ENCODE measurements around the gene CNOT8. TPM values are rescaled to one million over a fixed set of nuclear protein-coding genes. Genes with fewer than 3 reads are reported as not detected.

CNOT8 gene
- polyA plus RNA-seq, 1 donor from 2014 or later: 146 TPM

- peaks cover 5% of the 10 kb centered on the region for H3K36me3 ChIP-seq (ENCODE audit: insufficient read depth, low read length)
- no peaks in the 10 kb centered on the region for H3K9me3 ChIP-seq (ENCODE audit: low read length)
- TF ChIP-seq TAF1 (IDR thresholded peaks at IDR 0.05; ENCODE audit: low read depth) (no peak), EZH2 (IDR thresholded peaks at IDR 0.05; ENCODE audit: borderline replicate concordance, insufficient read depth, low read length, poor library complexity, severe bottlenecking) (no peak), RAD21 (conservative IDR thresholded peaks at IDR 0.05) (no peak), MXI1 (conservative IDR thresholded peaks at IDR 0.05; ENCODE audit: poor library complexity, severe bottlenecking) (no peak), POLR2AphosphoS5 (IDR thresholded peaks at IDR 0.05) (no peak), EP300 (conservative IDR thresholded peaks at IDR 0.05; ENCODE audit: poor library complexity, severe bottlenecking) (no peak), SMC3 (conservative IDR thresholded peaks at IDR 0.05; ENCODE audit: poor library complexity) (no peak)
- TF ChIP-seq, protein P1, sequence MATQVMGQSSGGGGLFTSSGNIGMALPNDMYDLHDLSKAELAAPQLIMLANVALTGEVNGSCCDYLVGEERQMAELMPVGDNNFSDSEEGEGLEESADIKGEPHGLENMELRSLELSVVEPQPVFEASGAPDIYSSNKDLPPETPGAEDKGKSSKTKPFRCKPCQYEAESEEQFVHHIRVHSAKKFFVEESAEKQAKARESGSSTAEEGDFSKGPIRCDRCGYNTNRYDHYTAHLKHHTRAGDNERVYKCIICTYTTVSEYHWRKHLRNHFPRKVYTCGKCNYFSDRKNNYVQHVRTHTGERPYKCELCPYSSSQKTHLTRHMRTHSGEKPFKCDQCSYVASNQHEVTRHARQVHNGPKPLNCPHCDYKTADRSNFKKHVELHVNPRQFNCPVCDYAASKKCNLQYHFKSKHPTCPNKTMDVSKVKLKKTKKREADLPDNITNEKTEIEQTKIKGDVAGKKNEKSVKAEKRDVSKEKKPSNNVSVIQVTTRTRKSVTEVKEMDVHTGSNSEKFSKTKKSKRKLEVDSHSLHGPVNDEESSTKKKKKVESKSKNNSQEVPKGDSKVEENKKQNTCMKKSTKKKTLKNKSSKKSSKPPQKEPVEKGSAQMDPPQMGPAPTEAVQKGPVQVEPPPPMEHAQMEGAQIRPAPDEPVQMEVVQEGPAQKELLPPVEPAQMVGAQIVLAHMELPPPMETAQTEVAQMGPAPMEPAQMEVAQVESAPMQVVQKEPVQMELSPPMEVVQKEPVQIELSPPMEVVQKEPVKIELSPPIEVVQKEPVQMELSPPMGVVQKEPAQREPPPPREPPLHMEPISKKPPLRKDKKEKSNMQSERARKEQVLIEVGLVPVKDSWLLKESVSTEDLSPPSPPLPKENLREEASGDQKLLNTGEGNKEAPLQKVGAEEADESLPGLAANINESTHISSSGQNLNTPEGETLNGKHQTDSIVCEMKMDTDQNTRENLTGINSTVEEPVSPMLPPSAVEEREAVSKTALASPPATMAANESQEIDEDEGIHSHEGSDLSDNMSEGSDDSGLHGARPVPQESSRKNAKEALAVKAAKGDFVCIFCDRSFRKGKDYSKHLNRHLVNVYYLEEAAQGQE (IDR thresholded peaks at IDR 0.05; ENCODE audit: borderline replicate concordance): no peak
- TF ChIP-seq, protein P2, sequence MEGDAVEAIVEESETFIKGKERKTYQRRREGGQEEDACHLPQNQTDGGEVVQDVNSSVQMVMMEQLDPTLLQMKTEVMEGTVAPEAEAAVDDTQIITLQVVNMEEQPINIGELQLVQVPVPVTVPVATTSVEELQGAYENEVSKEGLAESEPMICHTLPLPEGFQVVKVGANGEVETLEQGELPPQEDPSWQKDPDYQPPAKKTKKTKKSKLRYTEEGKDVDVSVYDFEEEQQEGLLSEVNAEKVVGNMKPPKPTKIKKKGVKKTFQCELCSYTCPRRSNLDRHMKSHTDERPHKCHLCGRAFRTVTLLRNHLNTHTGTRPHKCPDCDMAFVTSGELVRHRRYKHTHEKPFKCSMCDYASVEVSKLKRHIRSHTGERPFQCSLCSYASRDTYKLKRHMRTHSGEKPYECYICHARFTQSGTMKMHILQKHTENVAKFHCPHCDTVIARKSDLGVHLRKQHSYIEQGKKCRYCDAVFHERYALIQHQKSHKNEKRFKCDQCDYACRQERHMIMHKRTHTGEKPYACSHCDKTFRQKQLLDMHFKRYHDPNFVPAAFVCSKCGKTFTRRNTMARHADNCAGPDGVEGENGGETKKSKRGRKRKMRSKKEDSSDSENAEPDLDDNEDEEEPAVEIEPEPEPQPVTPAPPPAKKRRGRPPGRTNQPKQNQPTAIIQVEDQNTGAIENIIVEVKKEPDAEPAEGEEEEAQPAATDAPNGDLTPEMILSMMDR (IDR thresholded peaks at IDR 0.05; ENCODE audit: poor library complexity, severe bottlenecking): no peak
- H3K79me2 ChIP-seq (replicated peaks; ENCODE audit: insufficient read depth, low read length): no peaks in the 10 kb centered on the region
- H3K27ac ChIP-seq (ENCODE audit: low read length): no peak overlapping the region
- H3K4me2 ChIP-seq (ENCODE audit: low read length): no peak overlapping the region
- no peak overlapping the region for H3K4me3 ChIP-seq (ENCODE audit: low read length)
- no peaks in the 10 kb centered on the region for H3K9me2 ChIP-seq (ENCODE audit: insufficient read depth, low read length)
- no peaks in the 10 kb centered on the region for H3K27me3 ChIP-seq (ENCODE audit: insufficient read depth, low read depth, low read length)
- H3F3A ChIP-seq (ENCODE audit: insufficient read depth, low read length, poor library complexity, severe bottlenecking): no peaks in the 10 kb centered on the region
- H4K20me1 ChIP-seq (ENCODE audit: insufficient read depth): no peaks in the 10 kb centered on the region
- H3K9ac ChIP-seq (ENCODE audit: low read length): no peak overlapping the region
- no peak overlapping the region for H2AFZ ChIP-seq (ENCODE audit: low read depth, low read length)
These were observed 39.8 kb downstream of the CNOT8 start for GRCh38 chr5:154898210-154898609.

- Histone ChIP-seq H3K27ac (ENCODE audit: low read length) (no peak overlapping the region), H3K9ac (ENCODE audit: low read length) (no peak overlapping the region), H3K9me2 (ENCODE audit: insufficient read depth, low read length) (no peaks in the 10 kb centered on the region), H3K9me3 (ENCODE audit: low read length) (no peaks in the 10 kb centered on the region), H2AFZ (ENCODE audit: low read depth, low read length) (no peak overlapping the region), H3K79me2 (replicated peaks; ENCODE audit: insufficient read depth, low read length) (no peaks in the 10 kb centered on the region), H4K20me1 (ENCODE audit: insufficient read depth) (no peaks in the 10 kb centered on the region), H3F3A (ENCODE audit: insufficient read depth, low read length, poor library complexity, severe bottlenecking) (no peaks in the 10 kb centered on the region), H3K36me3 (ENCODE audit: insufficient read depth, low read length) (peaks cover 5% of the 10 kb centered on the region), H3K4me3 (ENCODE audit: low read length) (no peak overlapping the region), H3K27me3 (ENCODE audit: insufficient read depth, low read depth, low read length) (no peaks in the 10 kb centered on the region), H3K4me2 (ENCODE audit: low read length) (no peak overlapping the region)
- TF ChIP-seq, protein P2 (IDR thresholded peaks at IDR 0.05; ENCODE audit: poor library complexity, severe bottlenecking): no peak
- TF ChIP-seq RAD21 (conservative IDR thresholded peaks at IDR 0.05): no peak
- TF ChIP-seq, protein P1 (IDR thresholded peaks at IDR 0.05; ENCODE audit: borderline replicate concordance): no peak
- TF ChIP-seq MXI1 (conservative IDR thresholded peaks at IDR 0.05; ENCODE audit: poor library complexity, severe bottlenecking): no peak
- no peak for TF ChIP-seq SMC3 (conservative IDR thresholded peaks at IDR 0.05; ENCODE audit: poor library complexity)
- TF ChIP-seq EP300 (conservative IDR thresholded peaks at IDR 0.05; ENCODE audit: poor library complexity, severe bottlenecking): no peak
- no peak for TF ChIP-seq TAF1 (IDR thresholded peaks at IDR 0.05; ENCODE audit: low read depth)
- no peak for TF ChIP-seq POLR2AphosphoS5 (IDR thresholded peaks at IDR 0.05)
- TF ChIP-seq EZH2 (IDR thresholded peaks at IDR 0.05; ENCODE audit: borderline replicate concordance, insufficient read depth, low read length, poor library complexity, severe bottlenecking): no peak
These were observed 40.9 kb downstream of the CNOT8 start for GRCh38 chr5:154899151-154899816.
